K562 (cell line): Measurements from ENCODE around the gene MEGF10. TPM values are rescaled to one million over a fixed set of nuclear protein-coding genes. Genes with fewer than 3 reads are reported as not detected.

ENCODE experiments used
- ATAC-seq: fragments of 200-7000 bp; cut with Tn5 transposase; 3 replicates; pipeline ENCODE4 v1.9.1; 2020; ENCODE audit warnings: moderate library complexity
- BruUV-seq: library from RNA; stranded (reverse); fragments of 400-500 nt; replicated peaks from 2 replicates; lab custom pipeline; 2021; lab: Mats Ljungman, UMichigan
- CTCF ChIA-PET: fragments of 300-600 bp; formaldehyde crosslinking; extraction: SDS; loops from one replicate; lab custom pipeline; 2021; ENCODE audit warnings: low intra/inter-chr PET ratio; lab: Yijun Ruan, JAX
- POLR2A ChIA-PET: fragments of 300-600, 350-650 bp; sonication (Branson Sonifier 250); formaldehyde crosslinking; extraction: SDS; loops from one replicate; lab custom pipeline; 2021; ENCODE audit warnings: antibody characterized with exemption, inconsistent platforms; lab: Yijun Ruan, JAX
- DNase-seq, 4 experiments: peaks; one replicate each; pipeline versions ENCODE4 v3.0.0 to v3.0.0-alpha.2; 2011 to 2018; ENCODE audit warnings: low spot score in 3 of 4, mixed read lengths in 3 of 4; ENCODE audit errors: extremely low read depth in 1 of 4
- FAIRE-seq: peaks from 2 replicates; lab custom pipeline; 2011; peaks lifted over from hg19 to GRCh38; lab: Jason Lieb, UNC
- H2AFZ ChIP-seq: 2 replicates; pipeline ENCODE4 v1.6.0; 2011; ENCODE audit warnings: low read depth, low read length, control low read depth, inconsistent platforms
- H3K27ac ChIP-seq: fragments of 200-600 bp; 3 replicates; pipeline ENCODE4 v1.8.0; 2011; ENCODE audit warnings: low read depth, mild to moderate bottlenecking, control low read depth, inconsistent platforms, low read length, moderate library complexity, mixed read lengths; ENCODE audit errors: extremely low read depth
- H3K27me3 ChIP-seq, 2 experiments: fragments of 300-600 bp in 1 of 2; 2 replicates in 1 of 2; 3 replicates in 1 of 2; pipeline versions ENCODE4 v1.6.0 to v1.8.0; 2011; ENCODE audit warnings: inconsistent platforms in 2 of 2, low read length in 2 of 2, mild to moderate bottlenecking in 1 of 2, mixed read lengths in 1 of 2, moderate library complexity in 1 of 2; ENCODE audit not compliant: control insufficient read depth in 2 of 2, insufficient read depth in 2 of 2
- H3K36me3 ChIP-seq: fragments of 300-600 bp; 3 replicates; pipeline ENCODE4 v1.8.0; 2011; ENCODE audit warnings: mild to moderate bottlenecking, low read length, inconsistent platforms; ENCODE audit not compliant: control insufficient read depth, insufficient read depth
- H3K4me1 ChIP-seq, 2 experiments: fragments of 200-600 bp in 1 of 2; replicated peaks in 1 of 2; 2 replicates in 1 of 2; 3 replicates in 1 of 2; pipeline versions ENCODE4 v1.5.1 to v1.8.0; 2011; ENCODE audit warnings: inconsistent platforms in 2 of 2, low read length in 2 of 2, mild to moderate bottlenecking in 1 of 2, mixed read lengths in 1 of 2, moderate library complexity in 1 of 2; ENCODE audit not compliant: control insufficient read depth in 2 of 2, insufficient read depth in 2 of 2
- H3K4me2 ChIP-seq: 2 replicates; pipeline ENCODE4 v1.6.1; 2011; ENCODE audit warnings: low read length, control low read depth, inconsistent platforms, mixed read lengths; ENCODE audit not compliant: insufficient read depth
- H3K4me3 ChIP-seq: fragments of 200-600 bp; sonication (generic), shearing (Covaris generic); 2 replicates; pipeline ENCODE4 v1.5.1; 2016; ENCODE audit warnings: control low read depth, inconsistent platforms
- H3K79me2 ChIP-seq: fragments of 200-600 bp; 3 replicates; pipeline ENCODE4 v1.8.0; 2011; ENCODE audit warnings: low read length, inconsistent platforms; ENCODE audit not compliant: control insufficient read depth, insufficient read depth
- H3K9ac ChIP-seq, 2 experiments: 2 replicates each; pipeline versions ENCODE4 v1.6.0 to v1.6.1; 2011; ENCODE audit warnings: low read depth in 2 of 2, low read length in 2 of 2, control low read depth in 1 of 2, inconsistent platforms in 1 of 2, mild to moderate bottlenecking in 1 of 2, mixed read lengths in 1 of 2; ENCODE audit not compliant: insufficient read depth in 1 of 2
- H3K9me1 ChIP-seq: one replicate; pipeline ENCODE4 v1.6.0; 2011; ENCODE audit warnings: inconsistent platforms, mild to moderate bottlenecking, low read length, moderate library complexity; ENCODE audit not compliant: control insufficient read depth, insufficient read depth
- H3K9me3 ChIP-seq: replicated peaks from 2 replicates; pipeline ENCODE4 v1.5.1; 2011; ENCODE audit warnings: low read depth, low read length, inconsistent platforms; ENCODE audit not compliant: control insufficient read depth, insufficient read depth
- H4K20me1 ChIP-seq: replicated peaks from 2 replicates; pipeline ENCODE4 v1.6.1; 2011; ENCODE audit warnings: low read length, inconsistent platforms, mixed read lengths; ENCODE audit not compliant: control insufficient read depth, insufficient read depth
- E2F5 ChIP-seq: sonication (generic); formaldehyde crosslinking; IDR thresholded peaks from 2 replicates; pipeline ENCODE4 v1.8.0; 2022; ENCODE audit warnings: mild to moderate bottlenecking, missing genetic modification reagents
- FOXM1 ChIP-seq, 2 experiments: fragments of 450-650 bp in 1 of 2; sonication (generic) in 1 of 2; formaldehyde crosslinking in 1 of 2; IDR thresholded peaks; 2 replicates each; pipeline versions ENCODE4 v1.6.1 to v1.9.0; 2017 to 2022; ENCODE audit warnings: low read depth in 2 of 2, mild to moderate bottlenecking in 2 of 2, missing genetic modification reagents in 1 of 2, moderate library complexity in 1 of 2
- KDM1A ChIP-seq, 2 experiments: fragments of 450-650 bp; IDR thresholded peaks; 2 replicates each; pipeline ENCODE4 v1.6.1; 2016; ENCODE audit warnings: mild to moderate bottlenecking in 2 of 2
- PCBP2 ChIP-seq: fragments of 200-400 bp; formaldehyde crosslinking; IDR thresholded peaks from 2 replicates; pipeline ENCODE4 v1.6.1; 2018; ENCODE audit warnings: low read length, low read depth, mild to moderate bottlenecking, moderate library complexity; ENCODE audit not compliant: poor library complexity, severe bottlenecking
- POLR2AphosphoS2 ChIP-seq: IDR thresholded peaks from 2 replicates; pipeline ENCODE4 v1.6.1; 2012; ENCODE audit warnings: low read length, improper control_type of control experiment
- SAP30 ChIP-seq: fragments of 200-600 bp; sonication (generic); IDR thresholded peaks from 2 replicates; pipeline ENCODE4 v1.6.1; 2012; ENCODE audit warnings: borderline replicate concordance, low read depth, mild to moderate bottlenecking, moderate library complexity, low read length, control low read depth, inconsistent platforms; ENCODE audit not compliant: insufficient read depth, poor library complexity, severe bottlenecking
- ZNF696 ChIP-seq: fragments of 250-450 bp; sonication (Bioruptor Pico); conservative IDR thresholded peaks from 2 replicates; pipeline ENCODE4 v1.4.0; 2020; ENCODE audit warnings: mild to moderate bottlenecking, moderate library complexity
- WGBS: fragments of 100-300 bp; shearing (Covaris generic); methylation state at CpG from one replicate; pipeline ENCODE4 v1.1.6; 2016; ENCODE audit warnings: low coverage, mixed read lengths; ENCODE audit not compliant: insufficient coverage; ENCODE audit errors: missing lambda C conversion rate; 5-methylcytosine and 5-hydroxymethylcytosine counted together
- in situ Hi-C: fragments of 300-500 bp; cut with MboI; formaldehyde crosslinking; loops from 4 replicates; pipeline ENCODE4 v1.15.0; 2018; ENCODE audit warnings: inconsistent platforms, mixed read lengths
- intact Hi-C: fragments of 100-400 bp; cut with micrococcal nuclease; formaldehyde crosslinking; loops from 2 replicates; pipeline ENCODE4 v1.14.2; 2022
- polyA plus RNA-seq, 8 experiments: library from polyadenylated mRNA; depleted of rRNA in 4 of 8; stranded (reverse) in 5 of 8; unstranded in 3 of 8; fragments of >200 nt; fragmentation: Nextera tagmentation in 2 of 8; fragmentation: Illumina TruSeq in 1 of 8; extraction: Ambion mirVana in 2 of 8; extraction: Trizol in 1 of 8; gene quantifications; 2 replicates each; pipeline versions ENCODE4 v1.2.1 to v1.2.3, GENCODE V29; 2011 to 2014; ENCODE audit warnings: inconsistent platforms in 1 of 8, missing spikeins in 1 of 8
- total RNA-seq, 7 experiments: library from RNA; depleted of rRNA in 6 of 7; stranded (reverse); fragments of >200 nt in 6 of 7; fragmentation: Illumina TruSeq in 2 of 7; extraction: Trizol in 2 of 7; gene quantifications; 2 replicates each; pipeline versions ENCODE4 v1.2.1 to v1.2.3, GENCODE V29; 2011 to 2021; ENCODE audit warnings: low replicate concordance in 1 of 7
- TF ChIP-seq, protein P1 (sequence below): fragments of 250-450 bp; sonication (Bioruptor Pico); IDR thresholded peaks from 2 replicates; pipeline ENCODE4 v1.4.0; 2020; ENCODE audit warnings: mild to moderate bottlenecking
- TF ChIP-seq, protein P2 (sequence below): fragments of 450-650 bp; conservative IDR thresholded peaks from 2 replicates; pipeline ENCODE4 v1.6.1; 2016; ENCODE audit warnings: missing genetic modification characterization, low read depth, mild to moderate bottlenecking, control low read depth, missing compliant biosample characterization

Gene MEGF10
- total and polyA plus RNA-seq, 9 of the 15 experiments (the other 6 are each of a cell fraction or from before 2014, with no cell fraction given) = 0.07 TPM; not detected in 8

GRCh38 chr5:127322403-127322802 lies 31.8 kb downstream of the MEGF10 start:
- no peaks in the 10 kb centered on the region for H3K79me2 ChIP-seq
- H3K36me3 ChIP-seq = no peaks in the 10 kb centered on the region
- FAIRE-seq (no peak), DNase-seq (no peak), ATAC-seq (no peak)
- in situ Hi-C loops = loop anchor here (25.0 kb wide), 2 partner anchors 685 to 985 kb away; a partner anchor contains a TSS
- no peaks in the 10 kb centered on the region for H3K4me1 ChIP-seq
- intact Hi-C loops = no loop called here
- H3K9ac ChIP-seq = no peak overlapping the region
- no peak overlapping the region for H3K27ac ChIP-seq
- BruUV-seq = no TSS peak
- H3K4me3 ChIP-seq = no peak overlapping the region
- H2AFZ ChIP-seq = no peak overlapping the region
- H3K9me1 ChIP-seq = no peaks in the 10 kb centered on the region
- no peak overlapping the region for H3K4me2 ChIP-seq
- no peaks in the 10 kb centered on the region for H3K9me3 ChIP-seq
- H4K20me1 ChIP-seq = no peaks in the 10 kb centered on the region
- 0% methylated on average over 1 of the region's 1 CpG for WGBS
- H3K27me3 ChIP-seq = no peaks in the 10 kb centered on the region
- ChIA-PET POLR2A (no interaction called here), CTCF (no interaction called here)
- no peak for TF ChIP-seq POLR2AphosphoS2
- no peak for TF ChIP-seq E2F5 (CRISPR knock-in tag)
- TF ChIP-seq, protein P1, sequence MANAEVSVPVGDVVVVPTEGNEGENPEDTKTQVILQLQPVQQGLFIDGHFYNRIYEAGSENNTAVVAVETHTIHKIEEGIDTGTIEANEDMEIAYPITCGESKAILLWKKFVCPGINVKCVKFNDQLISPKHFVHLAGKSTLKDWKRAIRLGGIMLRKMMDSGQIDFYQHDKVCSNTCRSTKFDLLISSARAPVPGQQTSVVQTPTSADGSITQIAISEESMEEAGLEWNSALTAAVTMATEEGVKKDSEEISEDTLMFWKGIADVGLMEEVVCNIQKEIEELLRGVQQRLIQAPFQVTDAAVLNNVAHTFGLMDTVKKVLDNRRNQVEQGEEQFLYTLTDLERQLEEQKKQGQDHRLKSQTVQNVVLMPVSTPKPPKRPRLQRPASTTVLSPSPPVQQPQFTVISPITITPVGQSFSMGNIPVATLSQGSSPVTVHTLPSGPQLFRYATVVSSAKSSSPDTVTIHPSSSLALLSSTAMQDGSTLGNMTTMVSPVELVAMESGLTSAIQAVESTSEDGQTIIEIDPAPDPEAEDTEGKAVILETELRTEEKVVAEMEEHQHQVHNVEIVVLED (CRISPR knock-in tag) = no peak
- no peak for TF ChIP-seq ZNF696
- no peak for TF ChIP-seq SAP30
- TF ChIP-seq, protein P2, sequence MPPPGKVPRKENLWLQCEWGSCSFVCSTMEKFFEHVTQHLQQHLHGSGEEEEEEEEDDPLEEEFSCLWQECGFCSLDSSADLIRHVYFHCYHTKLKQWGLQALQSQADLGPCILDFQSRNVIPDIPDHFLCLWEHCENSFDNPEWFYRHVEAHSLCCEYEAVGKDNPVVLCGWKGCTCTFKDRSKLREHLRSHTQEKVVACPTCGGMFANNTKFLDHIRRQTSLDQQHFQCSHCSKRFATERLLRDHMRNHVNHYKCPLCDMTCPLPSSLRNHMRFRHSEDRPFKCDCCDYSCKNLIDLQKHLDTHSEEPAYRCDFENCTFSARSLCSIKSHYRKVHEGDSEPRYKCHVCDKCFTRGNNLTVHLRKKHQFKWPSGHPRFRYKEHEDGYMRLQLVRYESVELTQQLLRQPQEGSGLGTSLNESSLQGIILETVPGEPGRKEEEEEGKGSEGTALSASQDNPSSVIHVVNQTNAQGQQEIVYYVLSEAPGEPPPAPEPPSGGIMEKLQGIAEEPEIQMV (tag) = no peak
- no peak for TF ChIP-seq PCBP2
- no peak for TF ChIP-seq KDM1A (IDR thresholded peaks at IDR 0.05)
- no peak for TF ChIP-seq FOXM1 (IDR thresholded peaks at IDR 0.05; ENCODE audit: low read depth)
- TF ChIP-seq FOXM1 (CRISPR knock-in tag; IDR thresholded peaks at IDR 0.05; ENCODE audit: low read depth) = no peak
